ENCODE results near the gene VSTM2B. TPM values are rescaled to one million over a fixed set of nuclear protein-coding genes. Genes with fewer than 3 reads are reported as not detected.
"Not testable (repeated sequence)": the region's sequence is repeated elsewhere in the genome, so short reads cannot be mapped to it uniquely, and the experiment has no call there.

Gene VSTM2B
- total and polyA plus RNA-seq, 2 experiments from 2014 or later, result 0.47 to 1.1 TPM

DNA sequence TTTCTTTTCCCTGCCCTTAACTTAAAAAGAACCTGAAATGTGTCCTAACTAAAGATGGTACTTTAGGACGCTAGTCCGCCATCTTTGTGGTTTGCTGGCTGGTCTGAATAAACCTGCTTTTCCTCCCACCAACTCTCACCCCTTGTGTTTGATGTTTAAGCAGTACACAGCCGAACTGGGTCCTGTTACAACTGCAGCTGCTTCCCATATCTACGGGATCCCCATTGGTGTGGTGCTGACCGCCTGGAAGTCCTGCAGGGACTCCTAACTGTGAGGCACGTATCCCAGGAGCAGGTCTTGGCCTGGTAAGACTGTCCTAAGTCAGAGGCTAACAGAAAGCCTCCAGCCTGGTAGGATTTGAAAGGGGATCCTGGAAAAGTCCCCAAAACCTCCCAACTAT is 40.9 kb upstream of the VSTM2B start:
- 75% methylated on average over 6 of the region's 6 CpGs for WGBS (ENCODE audit: low lambda C conversion rate, missing lambda C conversion rate)
- Histone ChIP-seq H2AFZ (no peak overlapping the region), H3K4me3 (no peak overlapping the region), H3K27me3 (peaks cover 4% of the 10 kb centered on the region), H3K79me2 (no peaks in the 10 kb centered on the region), H3K27ac (no peak overlapping the region), H3K9me2 (replicated peaks; ENCODE audit: insufficient read depth) (no peaks in the 10 kb centered on the region), H3K36me3 (replicated peaks; ENCODE audit: insufficient read depth, low read depth) (no peaks in the 10 kb centered on the region), H3K4me1 (ENCODE audit: insufficient read depth) (no peaks in the 10 kb centered on the region), H3K4me2 (no peak overlapping the region), H4K20me1 (ENCODE audit: insufficient read depth, poor library complexity, severe bottlenecking) (no peaks in the 10 kb centered on the region), H3K9me3 (ENCODE audit: low read depth) (no peaks in the 10 kb centered on the region)
- DNase-seq (ENCODE audit: low spot score), result no peak
- TF ChIP-seq EZH2phosphoT487 (IDR thresholded peaks at IDR 0.05; ENCODE audit: low read depth, severe bottlenecking, unreplicated experiment) (no peak), EZH2 (IDR thresholded peaks at IDR 0.05; ENCODE audit: borderline replicate concordance) (no peak)
- TF ChIP-seq, protein P1, sequence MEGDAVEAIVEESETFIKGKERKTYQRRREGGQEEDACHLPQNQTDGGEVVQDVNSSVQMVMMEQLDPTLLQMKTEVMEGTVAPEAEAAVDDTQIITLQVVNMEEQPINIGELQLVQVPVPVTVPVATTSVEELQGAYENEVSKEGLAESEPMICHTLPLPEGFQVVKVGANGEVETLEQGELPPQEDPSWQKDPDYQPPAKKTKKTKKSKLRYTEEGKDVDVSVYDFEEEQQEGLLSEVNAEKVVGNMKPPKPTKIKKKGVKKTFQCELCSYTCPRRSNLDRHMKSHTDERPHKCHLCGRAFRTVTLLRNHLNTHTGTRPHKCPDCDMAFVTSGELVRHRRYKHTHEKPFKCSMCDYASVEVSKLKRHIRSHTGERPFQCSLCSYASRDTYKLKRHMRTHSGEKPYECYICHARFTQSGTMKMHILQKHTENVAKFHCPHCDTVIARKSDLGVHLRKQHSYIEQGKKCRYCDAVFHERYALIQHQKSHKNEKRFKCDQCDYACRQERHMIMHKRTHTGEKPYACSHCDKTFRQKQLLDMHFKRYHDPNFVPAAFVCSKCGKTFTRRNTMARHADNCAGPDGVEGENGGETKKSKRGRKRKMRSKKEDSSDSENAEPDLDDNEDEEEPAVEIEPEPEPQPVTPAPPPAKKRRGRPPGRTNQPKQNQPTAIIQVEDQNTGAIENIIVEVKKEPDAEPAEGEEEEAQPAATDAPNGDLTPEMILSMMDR (IDR thresholded peaks at IDR 0.05; ENCODE audit: poor library complexity), result no peak

- no peak overlapping the region for H3K4me3 ChIP-seq
- H3K79me2 ChIP-seq, result no peaks in the 10 kb centered on the region
- no peak overlapping the region for H2AFZ ChIP-seq
- no peaks in the 10 kb centered on the region for H4K20me1 ChIP-seq (ENCODE audit: insufficient read depth, poor library complexity, severe bottlenecking)
- H3K9me3 ChIP-seq (ENCODE audit: low read depth), result no peaks in the 10 kb centered on the region
- 75% methylated on average over 7 of the region's 7 CpGs for WGBS (ENCODE audit: low lambda C conversion rate, missing lambda C conversion rate)
- H3K36me3 ChIP-seq (replicated peaks; ENCODE audit: insufficient read depth, low read depth), result no peaks in the 10 kb centered on the region
- H3K9me2 ChIP-seq (replicated peaks; ENCODE audit: insufficient read depth), result no peaks in the 10 kb centered on the region
- H3K27ac ChIP-seq, result no peak overlapping the region
- TF ChIP-seq EZH2phosphoT487 (IDR thresholded peaks at IDR 0.05; ENCODE audit: low read depth, severe bottlenecking, unreplicated experiment), result no peak
- TF ChIP-seq EZH2 (IDR thresholded peaks at IDR 0.05; ENCODE audit: borderline replicate concordance), result no peak
- TF ChIP-seq, protein P1 (IDR thresholded peaks at IDR 0.05; ENCODE audit: poor library complexity), result no peak
- H3K4me2 ChIP-seq, result no peak overlapping the region
- peaks cover 6% of the 10 kb centered on the region for H3K27me3 ChIP-seq
- no peak for DNase-seq (ENCODE audit: low spot score)
- H3K4me1 ChIP-seq (ENCODE audit: insufficient read depth), result no peaks in the 10 kb centered on the region
Measured at GRCh38 chr19:29485293-29485692, 40.5 kb upstream of the VSTM2B start.

DNA sequence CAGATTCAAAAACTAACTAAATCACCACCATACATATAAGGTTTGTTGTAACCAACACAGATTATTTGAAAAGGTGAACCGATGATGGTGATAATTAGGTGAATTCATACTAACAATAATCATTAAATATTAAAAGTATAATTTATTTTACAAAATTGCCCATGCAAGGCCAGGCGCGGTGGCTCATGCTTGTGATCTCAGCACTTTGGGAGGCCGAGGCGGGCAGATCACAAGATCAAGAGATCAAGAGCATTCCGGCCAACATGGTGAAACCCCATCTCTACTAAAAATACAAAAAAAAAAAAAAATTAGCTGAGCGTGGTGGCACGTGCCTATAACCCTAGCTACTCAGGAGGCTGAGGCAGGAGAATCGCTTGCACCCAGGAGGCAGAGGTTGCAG is 38.8 kb upstream of the VSTM2B start:
- not testable (repeated sequence) for H4K20me1 ChIP-seq (ENCODE audit: insufficient read depth, poor library complexity, severe bottlenecking); H3K79me2 ChIP-seq; H3K27ac ChIP-seq; H3K27me3 ChIP-seq; H3K9me2 ChIP-seq (replicated peaks; ENCODE audit: insufficient read depth); H2AFZ ChIP-seq; H3K36me3 ChIP-seq (replicated peaks; ENCODE audit: insufficient read depth, low read depth); H3K4me2 ChIP-seq; H3K9me3 ChIP-seq (ENCODE audit: low read depth); H3K4me3 ChIP-seq; H3K4me1 ChIP-seq (ENCODE audit: insufficient read depth); DNase-seq (ENCODE audit: low spot score)
- 93% methylated on average over 9 of the region's 9 CpGs for WGBS (ENCODE audit: low lambda C conversion rate, missing lambda C conversion rate)

DNA sequence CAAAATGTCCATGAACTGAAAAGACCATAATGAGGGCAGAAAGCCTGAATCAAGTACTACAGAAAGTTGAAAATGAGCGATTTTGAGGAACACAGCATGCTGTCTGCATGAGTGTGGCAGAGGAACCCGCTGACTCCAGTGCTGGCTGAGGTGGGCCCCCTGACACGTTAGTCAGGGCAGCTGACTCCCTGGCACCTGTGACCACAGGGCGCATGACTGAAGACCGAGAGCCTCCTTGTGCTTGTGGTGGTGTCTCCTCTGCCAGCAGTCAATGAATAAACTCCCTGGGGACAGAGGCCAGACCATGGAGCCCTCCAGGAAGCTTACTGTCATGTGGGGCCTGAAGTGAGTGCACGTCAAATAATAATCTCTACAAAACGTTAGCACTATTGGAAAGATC is 38.4 kb upstream of the VSTM2B start:
- no peaks in the 10 kb centered on the region for H3K4me1 ChIP-seq (ENCODE audit: insufficient read depth)
- no peaks in the 10 kb centered on the region for H3K9me3 ChIP-seq (ENCODE audit: low read depth)
- H4K20me1 ChIP-seq (ENCODE audit: insufficient read depth, poor library complexity, severe bottlenecking), result no peaks in the 10 kb centered on the region
- H3K79me2 ChIP-seq, result no peaks in the 10 kb centered on the region
- peaks cover 13% of the 10 kb centered on the region for H3K27me3 ChIP-seq
- DNase-seq (ENCODE audit: low spot score), result no peak
- no peak overlapping the region for H3K4me3 ChIP-seq
- no peaks in the 10 kb centered on the region for H3K9me2 ChIP-seq (replicated peaks; ENCODE audit: insufficient read depth)
- no peak overlapping the region for H3K4me2 ChIP-seq
- H3K27ac ChIP-seq, result no peak overlapping the region
- TF ChIP-seq EZH2phosphoT487 (IDR thresholded peaks at IDR 0.05; ENCODE audit: low read depth, severe bottlenecking, unreplicated experiment), result no peak
- TF ChIP-seq, protein P1 (IDR thresholded peaks at IDR 0.05; ENCODE audit: poor library complexity), result no peak
- no peak for TF ChIP-seq EZH2 (IDR thresholded peaks at IDR 0.05; ENCODE audit: borderline replicate concordance)
- H3K36me3 ChIP-seq (replicated peaks; ENCODE audit: insufficient read depth, low read depth), result no peaks in the 10 kb centered on the region
- H2AFZ ChIP-seq, result no peak overlapping the region
- WGBS (ENCODE audit: low lambda C conversion rate, missing lambda C conversion rate), result 74% methylated on average over 7 of the region's 7 CpGs
